ENCODE measurements around the gene GGACT. TPM values are rescaled to one million over a fixed set of nuclear protein-coding genes. Genes with fewer than 3 reads are reported as not detected.
A peak's percentile ranks its signal among the peaks of the same experiment; 100 is the strongest.

The GGACT gene
- total and polyA plus RNA-seq, 2 of the 8 experiments (the other 6 are each of a cell fraction or from before 2014, with no cell fraction given), result 1.1 to 1.5 TPM

DNA sequence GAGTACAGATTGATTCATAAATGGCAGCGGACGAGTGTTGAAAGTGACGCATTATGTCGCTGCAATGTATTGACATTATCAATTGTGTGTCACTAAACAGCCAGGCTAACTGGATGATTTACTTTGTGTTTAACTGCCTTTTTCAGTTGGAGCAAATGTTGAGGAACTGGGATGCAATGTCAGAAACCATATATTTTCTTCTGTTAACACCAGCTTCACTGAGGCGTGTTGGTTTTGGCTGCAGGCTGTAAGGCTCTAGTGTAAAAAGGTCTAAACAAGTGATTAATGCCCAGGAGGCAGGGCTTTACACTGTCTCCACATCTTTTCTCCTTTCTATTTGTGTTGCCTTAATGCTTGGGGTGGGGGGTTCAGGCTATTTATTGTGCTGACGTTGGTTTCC is 80.1 kb downstream of the GGACT start:
- H2AK5ac ChIP-seq (ENCODE audit: low read depth, low read length), result no peak overlapping the region
- H3K79me2 ChIP-seq (ENCODE audit: control insufficient read depth in 1 of 2, insufficient read depth in 2 of 2, low read length in 2 of 2), result no peaks in the 10 kb centered on the region
- no peaks in the 10 kb centered on the region for H3K23me2 ChIP-seq (ENCODE audit: low read depth, low read length)
- H3K9me3 ChIP-seq (ENCODE audit: insufficient read depth in 2 of 2, low read depth in 1 of 2, low read length in 1 of 2), result no peaks in the 10 kb centered on the region
- no peak overlapping the region for H2AFZ ChIP-seq (ENCODE audit: low read length)
- H3K14ac ChIP-seq (ENCODE audit: insufficient read length), result no peak overlapping the region
- no peak overlapping the region for H3K23ac ChIP-seq (ENCODE audit: insufficient read length)
- no peaks in the 10 kb centered on the region for H3K27me3 ChIP-seq (replicated peaks in 1 of 4; ENCODE audit: control insufficient read depth in 3 of 4, extremely low read depth in 1 of 4, insufficient read depth in 3 of 4, low read length in 3 of 4)
- H3K18ac ChIP-seq (ENCODE audit: extremely low read depth, low read length), result no peak overlapping the region
- H4K5ac ChIP-seq (ENCODE audit: insufficient read length, low read depth, low read length), result no peak overlapping the region
- H3K4me3 ChIP-seq (ENCODE audit: extremely low read depth in 1 of 4, insufficient read depth in 2 of 4, low read depth in 3 of 4, low read length in 4 of 4), result no peak overlapping the region
- no peaks in the 10 kb centered on the region for H4K20me1 ChIP-seq (replicated peaks in 1 of 2; ENCODE audit: control insufficient read depth in 1 of 2, insufficient read depth in 2 of 2, low read length in 2 of 2)
- ChIA-PET POLR2A (ENCODE audit: partially characterized antibody) (interaction anchor here (0.6 kb wide), 1 partner anchor 65 kb away, joined by 3 read pairs; no protein-coding TSS in a partner anchor), CTCF (ENCODE audit: partially characterized antibody) (interaction anchor here (1.0 kb wide), 1 partner anchor 450 kb away, joined by 3 read pairs; no protein-coding TSS in a partner anchor)
- H4K91ac ChIP-seq (replicated peaks; ENCODE audit: insufficient read length, low read length), result peak overlapping the region; percentile 20
- H2BK20ac ChIP-seq (ENCODE audit: low read length), result peak overlapping the region; percentile 8; the same call in 1 of the 2 replicates
- TF ChIP-seq POU5F1 (IDR thresholded peaks at IDR 0.05; ENCODE audit: low read depth, low read length) (no peak), RXRA (IDR thresholded peaks at IDR 0.05; ENCODE audit: insufficient read depth, low read depth, low read length) (no peak), SRF (IDR thresholded peaks at IDR 0.05; ENCODE audit: low read depth, low read length) (no peak), KDM5A (IDR thresholded peaks at IDR 0.05; ENCODE audit: low read length) (no peak), KDM1A (IDR thresholded peaks at IDR 0.05; ENCODE audit: borderline replicate concordance, low read length) (no peak), KDM4A (IDR thresholded peaks at IDR 0.05; ENCODE audit: low read depth, low read length, severe bottlenecking) (no peak), TEAD4 (IDR thresholded peaks at IDR 0.05; ENCODE audit: low read depth, low read length) (no peak), SAP30 (IDR thresholded peaks at IDR 0.05; ENCODE audit: insufficient read depth, insufficient replicate concordance, low read length) (no peak)
- H3K9ac ChIP-seq (replicated peaks in 1 of 4; ENCODE audit: extremely low read depth in 1 of 4, low read depth in 3 of 4, low read length in 3 of 4), result no peak overlapping the region
- peaks cover 0 to 35% (median 16%) of the 10 kb centered on the region in 4 experiments; a peak in 6 of 7 replicates for H3K4me1 ChIP-seq (replicated peaks in 1 of 4; ENCODE audit: control insufficient read depth in 3 of 4, insufficient read depth in 4 of 4, low read length in 3 of 4)
- H2BK120ac ChIP-seq (replicated peaks; ENCODE audit: low read depth, low read length), result no peak overlapping the region
- H3K4ac ChIP-seq (replicated peaks; ENCODE audit: insufficient read length, low read depth, low read length), result no peak overlapping the region
- H3K56ac ChIP-seq (replicated peaks; ENCODE audit: insufficient read length, low read depth, low read length), result no peak overlapping the region
- H4K8ac ChIP-seq (ENCODE audit: extremely low read depth, insufficient read depth, low read length), result no peak overlapping the region
- peak overlapping the region; percentile 94; the same call in 1 of the 2 replicates for H2BK5ac ChIP-seq (ENCODE audit: low read depth, low read length)
- H2BK12ac ChIP-seq (ENCODE audit: low read depth, low read length), result peak overlapping the region; percentile 0; the same call in 1 of the 2 replicates
- no peak overlapping the region for H3K27ac ChIP-seq (ENCODE audit: low read depth, low read length)
- 90% methylated on average over 6 of the region's 6 CpGs; no CpG with 5 or more reads in 1 of the 2 experiments for WGBS, 2 experiments (ENCODE audit: extremely low coverage in 1 of 2, insufficient coverage in 1 of 2, insufficient read length in 1 of 2, insufficient replicate concordance in 2 of 2, low coverage in 1 of 2, low lambda C conversion rate in 2 of 2, missing lambda C conversion rate in 1 of 2)
- FAIRE-seq, result no peak
- no peaks in the 10 kb centered on the region for H3K36me3 ChIP-seq (ENCODE audit: control insufficient read depth in 2 of 4, insufficient read depth in 4 of 4, low read length in 3 of 4)
- DNase-seq (ENCODE audit: low read depth in 1 of 2, low spot score in 2 of 2), result no peak
- no peaks in the 10 kb centered on the region for H3K79me1 ChIP-seq (ENCODE audit: low read depth, low read length)
- no peak overlapping the region; a peak in 1 of 4 replicates for H3K4me2 ChIP-seq (ENCODE audit: insufficient read depth in 1 of 2, low read depth in 2 of 2, low read length in 2 of 2)
- H2BK15ac ChIP-seq (ENCODE audit: low read length), result no peak overlapping the region

Measured in H1 (cell line).